Nephron (organoid): Measurements from ENCODE around the gene CLEC16A.
A peak's percentile ranks its signal among the peaks of the same experiment; 100 is the strongest.

Experiments used
- H3K27ac Mint-ChIP-seq, 3 experiments: 2 replicates each; pipeline ENCODE4 v1.8.0; 2020; ENCODE audit warnings: mixed read lengths in 3 of 3, mild to moderate bottlenecking in 2 of 3, moderate library complexity in 1 of 3
- H3K27me3 Mint-ChIP-seq: 2 replicates; pipeline ENCODE4 v1.8.0; 2021; ENCODE audit warnings: low read depth, mild to moderate bottlenecking, moderate library complexity, mixed read lengths
- H3K36me3 Mint-ChIP-seq: 2 replicates; pipeline ENCODE4 v1.8.0; 2020; ENCODE audit warnings: low read depth, mixed read lengths
- H3K4me1 Mint-ChIP-seq: 2 replicates; pipeline ENCODE4 v1.8.0; 2020; ENCODE audit warnings: mixed read lengths
- H3K4me3 Mint-ChIP-seq, 3 experiments: 2 replicates each; pipeline ENCODE4 v1.8.0; 2020; ENCODE audit warnings: mild to moderate bottlenecking in 3 of 3, mixed read lengths in 3 of 3, moderate library complexity in 2 of 3
- H3K9me3 Mint-ChIP-seq: 2 replicates; pipeline ENCODE4 v1.8.0; 2020; ENCODE audit warnings: mixed read lengths
- TF ChIP-seq, protein P1 (sequence below), 3 experiments: fragments of 200-600 bp; sonication (generic); IDR thresholded peaks; one replicate each; pipeline ENCODE4 v1.5.0; 2021; ENCODE audit warnings: antibody characterized with exemption in 3 of 3; ENCODE audit not compliant: unreplicated experiment in 3 of 3

CLEC16A gene

DNA sequence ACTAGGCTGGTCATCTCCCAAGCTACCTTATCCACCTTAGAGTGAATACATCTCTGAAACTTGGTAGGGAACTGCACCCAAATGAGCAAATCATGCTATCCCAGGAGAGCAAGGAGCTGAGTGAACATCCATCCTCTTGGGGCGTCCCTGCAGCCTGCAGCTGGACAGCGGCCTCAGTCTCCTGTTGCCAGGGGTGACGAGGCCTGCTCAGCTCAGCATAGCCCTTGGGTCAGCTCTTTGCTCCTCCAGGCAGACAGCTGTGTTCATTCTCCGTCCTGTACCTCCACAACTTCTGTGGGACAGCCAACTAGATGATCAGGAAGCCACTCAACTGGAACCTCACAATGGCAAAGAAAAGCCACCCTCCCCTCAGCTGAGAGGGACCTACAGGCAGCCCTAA lies 199.8 kb downstream of the CLEC16A start:
- Mint-ChIP-seq H3K36me3 (no peaks in the 10 kb centered on the region), H3K27ac (peak overlapping the region in 1 of 3 experiments; percentile 55), H3K9me3 (no peaks in the 10 kb centered on the region), H3K27me3 (peaks cover 3% of the 10 kb centered on the region), H3K4me3 (no peak overlapping the region), H3K4me1 (peaks cover 31% of the 10 kb centered on the region)
- TF ChIP-seq, protein P1, sequence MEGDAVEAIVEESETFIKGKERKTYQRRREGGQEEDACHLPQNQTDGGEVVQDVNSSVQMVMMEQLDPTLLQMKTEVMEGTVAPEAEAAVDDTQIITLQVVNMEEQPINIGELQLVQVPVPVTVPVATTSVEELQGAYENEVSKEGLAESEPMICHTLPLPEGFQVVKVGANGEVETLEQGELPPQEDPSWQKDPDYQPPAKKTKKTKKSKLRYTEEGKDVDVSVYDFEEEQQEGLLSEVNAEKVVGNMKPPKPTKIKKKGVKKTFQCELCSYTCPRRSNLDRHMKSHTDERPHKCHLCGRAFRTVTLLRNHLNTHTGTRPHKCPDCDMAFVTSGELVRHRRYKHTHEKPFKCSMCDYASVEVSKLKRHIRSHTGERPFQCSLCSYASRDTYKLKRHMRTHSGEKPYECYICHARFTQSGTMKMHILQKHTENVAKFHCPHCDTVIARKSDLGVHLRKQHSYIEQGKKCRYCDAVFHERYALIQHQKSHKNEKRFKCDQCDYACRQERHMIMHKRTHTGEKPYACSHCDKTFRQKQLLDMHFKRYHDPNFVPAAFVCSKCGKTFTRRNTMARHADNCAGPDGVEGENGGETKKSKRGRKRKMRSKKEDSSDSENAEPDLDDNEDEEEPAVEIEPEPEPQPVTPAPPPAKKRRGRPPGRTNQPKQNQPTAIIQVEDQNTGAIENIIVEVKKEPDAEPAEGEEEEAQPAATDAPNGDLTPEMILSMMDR (IDR thresholded peaks at IDR 0.05; ENCODE audit: unreplicated experiment in 3 of 3): no peak

DNA sequence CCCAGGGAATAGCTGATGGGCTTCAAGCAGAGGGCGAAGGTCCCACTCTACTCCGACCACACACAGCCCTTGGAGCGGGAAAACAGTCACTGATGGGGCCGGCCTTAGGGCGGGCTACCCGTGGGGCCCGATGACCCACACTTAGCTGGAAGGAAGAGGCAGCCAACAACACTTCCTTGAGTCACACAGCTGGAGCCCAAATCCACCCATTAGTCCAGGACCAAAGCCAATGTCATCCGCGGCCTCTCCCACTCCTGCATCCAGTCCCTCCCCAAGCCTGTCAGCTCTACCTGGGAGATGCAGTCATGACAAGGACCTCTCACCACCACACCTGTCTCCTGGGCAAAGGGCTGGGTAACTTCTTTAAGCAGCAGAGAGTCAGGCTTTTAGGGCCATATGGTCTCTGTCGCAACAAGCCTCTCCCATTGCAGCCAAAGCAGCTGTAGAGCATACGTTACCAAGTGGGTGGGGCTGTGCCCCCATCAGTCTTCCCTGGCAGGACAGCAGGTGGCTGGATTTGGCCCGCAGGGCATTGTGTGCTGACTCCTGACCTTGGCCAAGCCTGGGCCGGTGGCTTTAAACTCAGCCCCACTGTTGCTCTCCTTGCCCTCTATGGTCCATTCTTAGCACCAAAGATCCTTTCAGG lies 200.9 kb downstream of the CLEC16A start:
- H3K9me3 Mint-ChIP-seq: no peaks in the 10 kb centered on the region
- H3K27ac Mint-ChIP-seq: no peak overlapping the region
- H3K4me1 Mint-ChIP-seq: peaks cover 21% of the 10 kb centered on the region
- no peaks in the 10 kb centered on the region for H3K36me3 Mint-ChIP-seq
- TF ChIP-seq, protein P1 (IDR thresholded peaks at IDR 0.05; ENCODE audit: unreplicated experiment in 3 of 3): no peak
- H3K27me3 Mint-ChIP-seq: peaks cover 3% of the 10 kb centered on the region
- H3K4me3 Mint-ChIP-seq: no peak overlapping the region

DNA sequence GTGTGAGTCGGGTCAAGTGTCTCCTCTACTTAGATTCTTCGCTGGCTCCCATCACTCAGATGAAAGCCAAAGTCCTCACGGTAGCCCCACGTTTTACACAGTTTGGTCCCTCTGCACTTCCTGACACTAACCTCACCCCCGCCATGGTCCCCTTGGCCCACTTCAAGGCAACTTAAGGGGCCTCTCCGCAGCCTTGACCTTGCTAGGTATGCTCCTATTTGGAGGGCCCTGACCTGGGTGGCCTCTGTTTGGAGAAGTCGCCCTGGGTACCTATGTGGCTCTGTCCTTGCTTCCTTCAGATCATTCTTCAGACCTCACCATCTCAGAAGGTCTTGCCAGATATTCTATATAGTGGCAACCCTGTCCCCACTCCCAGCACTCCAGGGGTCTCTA lies 201.5 kb downstream of the CLEC16A start:
- peaks cover 25% of the 10 kb centered on the region for H3K4me1 Mint-ChIP-seq
- TF ChIP-seq, protein P1 (IDR thresholded peaks at IDR 0.05; ENCODE audit: unreplicated experiment in 3 of 3): no peak
- no peak overlapping the region for H3K27ac Mint-ChIP-seq
- no peak overlapping the region for H3K4me3 Mint-ChIP-seq
- H3K9me3 Mint-ChIP-seq: no peaks in the 10 kb centered on the region
- peaks cover 3% of the 10 kb centered on the region for H3K27me3 Mint-ChIP-seq
- no peaks in the 10 kb centered on the region for H3K36me3 Mint-ChIP-seq

DNA sequence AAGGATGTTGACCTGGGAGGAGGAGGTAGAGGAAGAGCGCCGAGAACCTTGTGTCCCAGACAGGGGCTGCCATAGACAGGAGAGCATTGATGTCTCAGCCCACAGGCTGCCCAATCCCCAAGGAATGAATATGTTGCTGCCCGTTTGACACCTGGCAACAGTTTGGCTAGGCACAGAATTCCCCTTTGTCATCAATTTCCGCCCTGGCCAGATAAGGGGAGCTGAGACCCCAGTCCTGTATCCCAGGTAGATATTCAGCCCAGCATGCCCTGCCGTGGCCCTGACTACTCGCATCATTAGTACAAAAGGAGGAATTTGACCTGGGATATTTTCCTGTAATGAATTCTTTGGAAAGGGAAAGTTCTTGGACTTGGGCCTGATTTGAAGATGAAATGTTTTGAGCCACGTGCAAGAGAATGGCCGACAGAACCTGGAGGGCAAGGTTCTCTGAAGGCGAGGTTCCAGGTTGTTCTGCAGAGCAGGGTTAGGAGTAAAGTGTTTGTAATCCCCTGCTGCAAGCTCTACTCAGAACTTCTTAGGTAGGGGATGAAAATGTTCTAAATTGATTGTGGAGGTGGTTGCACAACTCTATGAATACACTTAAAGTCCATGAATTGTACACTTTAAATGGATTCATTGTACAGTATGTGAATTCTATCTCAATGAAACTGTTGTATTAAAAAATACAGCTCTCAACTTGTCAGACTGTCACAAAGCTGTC lies 202.8 kb downstream of the CLEC16A start:
- TF ChIP-seq, protein P1 (IDR thresholded peaks at IDR 0.05; ENCODE audit: unreplicated experiment in 3 of 3): no peak
- no peaks in the 10 kb centered on the region for H3K27me3 Mint-ChIP-seq
- no peak overlapping the region for H3K4me3 Mint-ChIP-seq
- no peaks in the 10 kb centered on the region for H3K36me3 Mint-ChIP-seq
- H3K9me3 Mint-ChIP-seq: no peaks in the 10 kb centered on the region
- H3K27ac Mint-ChIP-seq: peak overlapping the region in 1 of 3 experiments; percentile 47
- peaks cover 38% of the 10 kb centered on the region for H3K4me1 Mint-ChIP-seq

DNA sequence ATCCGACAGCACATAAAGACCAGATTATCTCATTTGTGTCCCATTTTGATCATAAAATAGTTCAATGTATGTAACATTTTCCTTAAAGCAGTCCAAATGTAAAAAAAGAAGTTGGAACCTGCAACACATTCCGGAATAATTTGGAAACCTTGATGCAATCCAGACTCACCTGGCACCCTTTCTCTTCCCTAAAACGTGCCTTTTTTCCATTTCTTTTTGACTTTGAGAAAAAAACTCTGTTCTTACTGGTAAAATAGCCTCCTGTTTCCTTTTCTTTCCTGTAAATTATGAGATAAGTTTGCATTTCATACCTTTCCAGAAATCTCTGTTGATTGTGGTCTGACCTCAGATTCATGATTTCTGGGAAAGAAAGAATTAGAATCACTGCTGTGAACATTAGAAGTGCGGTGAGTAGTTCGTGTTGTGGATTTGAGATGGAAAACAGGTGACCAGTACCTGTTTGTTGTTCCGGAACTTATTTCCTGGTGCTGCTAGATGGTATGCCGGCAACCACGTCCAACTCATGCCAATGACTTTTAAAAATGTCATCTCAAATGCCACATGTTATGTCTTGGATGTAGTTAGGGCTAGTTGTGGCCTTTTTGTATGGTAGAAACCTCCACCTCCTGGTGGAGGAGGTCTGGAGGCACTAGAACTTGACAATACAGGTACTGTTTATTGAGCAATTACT lies 203.5 kb downstream of the CLEC16A start:
- no peaks in the 10 kb centered on the region for H3K36me3 Mint-ChIP-seq
- no peak overlapping the region for H3K4me3 Mint-ChIP-seq
- TF ChIP-seq, protein P1 (IDR thresholded peaks at IDR 0.05; ENCODE audit: unreplicated experiment in 3 of 3): no peak
- no peaks in the 10 kb centered on the region for H3K9me3 Mint-ChIP-seq
- no peak overlapping the region for H3K27ac Mint-ChIP-seq
- H3K27me3 Mint-ChIP-seq: no peaks in the 10 kb centered on the region
- peaks cover 45% of the 10 kb centered on the region for H3K4me1 Mint-ChIP-seq
